DOHH2 (cell line): ENCODE results near the gene TRPM3.

Source experiments
- CTCF ChIP-seq: fragments of 200-600 bp; sonication (generic); IDR thresholded peaks from one replicate; pipeline ENCODE4 v1.5.1; 2014; ENCODE audit warnings: antibody characterized with exemption, mild to moderate bottlenecking, low read depth, low read length; ENCODE audit not compliant: poor library complexity, severe bottlenecking
- EZH2phosphoT487 ChIP-seq: fragments of 200-600 bp; sonication (generic); IDR thresholded peaks from 2 replicates; pipeline ENCODE4 v1.6.1; 2017; ENCODE audit warnings: borderline replicate concordance, mild to moderate bottlenecking, antibody characterized with exemption, low read length, moderate library complexity, mixed read lengths

- TF ChIP-seq CTCF (no peak), EZH2phosphoT487 (no peak)
Observed at GRCh38 chr9:70765946-70766345, 355.5 kb downstream of the TRPM3 start.
